HG02970 (cell line): Measurements from ENCODE around the gene CCT8.
A peak's percentile ranks its signal among the peaks of the same experiment; 100 is the strongest.

Experiments used
- ATAC-seq: cut with Tn5 transposase; IDR thresholded peaks from one replicate; pipeline ENCODE4 v1.9.1; 2021; ENCODE audit warnings: mild to moderate bottlenecking, moderate library complexity, moderate number of reproducible peaks; ENCODE audit not compliant: unreplicated experiment, low FRiP score

CCT8 gene, protein sequence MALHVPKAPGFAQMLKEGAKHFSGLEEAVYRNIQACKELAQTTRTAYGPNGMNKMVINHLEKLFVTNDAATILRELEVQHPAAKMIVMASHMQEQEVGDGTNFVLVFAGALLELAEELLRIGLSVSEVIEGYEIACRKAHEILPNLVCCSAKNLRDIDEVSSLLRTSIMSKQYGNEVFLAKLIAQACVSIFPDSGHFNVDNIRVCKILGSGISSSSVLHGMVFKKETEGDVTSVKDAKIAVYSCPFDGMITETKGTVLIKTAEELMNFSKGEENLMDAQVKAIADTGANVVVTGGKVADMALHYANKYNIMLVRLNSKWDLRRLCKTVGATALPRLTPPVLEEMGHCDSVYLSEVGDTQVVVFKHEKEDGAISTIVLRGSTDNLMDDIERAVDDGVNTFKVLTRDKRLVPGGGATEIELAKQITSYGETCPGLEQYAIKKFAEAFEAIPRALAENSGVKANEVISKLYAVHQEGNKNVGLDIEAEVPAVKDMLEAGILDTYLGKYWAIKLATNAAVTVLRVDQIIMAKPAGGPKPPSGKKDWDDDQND

DNA sequence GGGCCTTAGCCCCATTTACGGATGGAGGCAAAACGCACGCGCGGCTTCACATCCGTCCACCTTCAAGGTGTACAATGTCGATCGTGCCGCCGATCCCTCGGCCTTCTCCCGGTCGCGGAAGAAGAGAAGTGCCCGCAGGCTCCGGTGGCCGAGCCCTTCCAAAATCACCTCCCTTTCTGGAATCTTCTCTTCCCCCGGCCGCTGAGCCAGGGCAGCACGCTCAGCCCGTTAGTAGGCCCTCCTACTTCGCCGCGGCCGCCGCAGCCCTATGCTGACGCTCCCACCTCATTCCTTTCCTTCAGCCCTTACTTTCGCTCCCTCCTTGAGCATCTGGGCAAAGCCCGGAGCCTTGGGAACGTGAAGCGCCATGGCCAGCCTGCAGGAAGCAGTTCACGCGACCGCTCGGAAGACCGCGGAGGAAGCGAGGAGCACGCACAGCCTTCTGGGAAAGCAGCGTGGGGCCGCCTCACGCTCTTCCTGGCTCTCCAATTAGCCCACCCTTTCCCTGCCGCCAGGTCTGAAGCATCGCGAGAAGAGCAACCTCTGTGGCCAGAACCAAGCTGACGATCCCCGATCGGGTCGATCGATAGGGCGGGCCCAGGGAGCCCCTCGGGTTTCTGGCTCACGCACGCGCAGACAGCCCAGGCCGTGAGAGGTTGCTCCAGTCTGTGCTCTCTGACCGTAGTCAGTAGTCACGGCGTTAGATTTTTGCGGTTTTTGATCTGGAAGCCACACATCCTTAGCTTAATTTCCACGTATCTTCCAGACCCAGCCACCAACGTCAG is at the start of gene CCT8:
Gene CCT8, minus strand, starts transcription at position 427 of the 785 bp plus-strand sequence. Its CDS starts 58 bp downstream, at position 369.
- ATAC-seq, result peak; percentile 94

DNA sequence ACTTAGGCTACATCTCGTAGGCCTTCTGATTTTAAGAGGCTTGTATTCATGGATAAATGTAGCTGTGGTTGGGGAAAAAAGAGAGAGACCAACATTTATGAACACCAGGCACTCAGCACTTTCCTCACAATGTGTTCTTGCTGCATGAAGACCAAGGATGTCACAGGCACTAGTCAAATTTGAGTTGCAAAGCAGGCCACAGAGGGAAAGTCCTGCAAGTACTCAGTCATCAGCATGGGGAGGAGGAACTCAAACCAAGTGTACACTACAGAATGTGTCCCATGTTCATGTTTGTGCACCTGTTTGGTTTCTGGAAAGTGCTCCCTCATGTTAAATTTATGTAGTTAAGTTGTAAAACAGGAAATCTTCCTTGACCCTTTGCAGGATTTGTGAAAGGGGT is 48.3 kb upstream of the CCT8 start:
- ATAC-seq, result peak; percentile 46

DNA sequence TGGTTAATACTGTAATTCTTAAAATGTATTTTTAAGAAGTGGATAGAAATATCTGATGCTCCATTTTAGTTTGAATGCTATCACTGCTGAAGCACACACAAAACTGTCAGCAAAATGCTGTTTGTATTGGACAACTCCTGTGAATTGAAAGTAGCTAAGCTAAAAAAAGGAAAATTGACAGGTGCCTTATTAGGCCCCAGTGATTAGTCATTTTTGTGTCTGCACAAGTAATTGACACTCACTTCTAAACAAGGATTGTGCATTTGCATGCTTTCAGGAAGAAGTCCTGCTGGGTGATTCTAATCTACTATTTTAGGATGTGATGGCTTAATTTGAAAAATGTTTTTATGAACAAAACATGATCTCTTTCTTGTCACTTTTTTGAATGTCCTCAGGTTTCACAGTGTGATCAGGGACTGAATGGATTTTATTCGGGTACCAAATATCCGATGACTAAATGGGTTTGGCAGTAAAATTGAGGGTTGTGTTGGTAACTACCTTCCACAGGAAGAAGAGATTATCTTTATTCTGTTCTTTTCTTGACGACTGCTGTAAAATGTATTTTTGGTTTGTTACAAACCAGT is 44.0 kb upstream of the CCT8 start:
- no peak for ATAC-seq

DNA sequence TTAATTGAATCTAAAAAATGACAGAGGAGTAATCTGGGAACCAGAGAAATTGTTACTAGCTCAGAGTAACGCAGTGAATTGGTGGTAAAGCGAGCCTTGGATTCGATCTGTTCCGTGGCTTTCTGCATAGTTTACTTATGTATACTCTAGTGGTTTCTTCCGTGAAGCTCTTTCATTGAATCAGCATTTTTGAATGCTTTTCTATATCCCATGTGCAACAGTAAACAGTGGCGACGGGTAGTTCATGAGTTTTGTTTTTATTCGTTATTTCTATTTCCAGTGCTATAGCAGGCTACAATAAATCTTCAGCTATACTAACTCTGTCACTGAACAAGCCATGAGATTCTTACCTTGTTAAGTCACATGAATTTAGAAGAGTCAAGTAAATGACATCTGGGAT is 42.5 kb upstream of the CCT8 start:
- no peak for ATAC-seq

DNA sequence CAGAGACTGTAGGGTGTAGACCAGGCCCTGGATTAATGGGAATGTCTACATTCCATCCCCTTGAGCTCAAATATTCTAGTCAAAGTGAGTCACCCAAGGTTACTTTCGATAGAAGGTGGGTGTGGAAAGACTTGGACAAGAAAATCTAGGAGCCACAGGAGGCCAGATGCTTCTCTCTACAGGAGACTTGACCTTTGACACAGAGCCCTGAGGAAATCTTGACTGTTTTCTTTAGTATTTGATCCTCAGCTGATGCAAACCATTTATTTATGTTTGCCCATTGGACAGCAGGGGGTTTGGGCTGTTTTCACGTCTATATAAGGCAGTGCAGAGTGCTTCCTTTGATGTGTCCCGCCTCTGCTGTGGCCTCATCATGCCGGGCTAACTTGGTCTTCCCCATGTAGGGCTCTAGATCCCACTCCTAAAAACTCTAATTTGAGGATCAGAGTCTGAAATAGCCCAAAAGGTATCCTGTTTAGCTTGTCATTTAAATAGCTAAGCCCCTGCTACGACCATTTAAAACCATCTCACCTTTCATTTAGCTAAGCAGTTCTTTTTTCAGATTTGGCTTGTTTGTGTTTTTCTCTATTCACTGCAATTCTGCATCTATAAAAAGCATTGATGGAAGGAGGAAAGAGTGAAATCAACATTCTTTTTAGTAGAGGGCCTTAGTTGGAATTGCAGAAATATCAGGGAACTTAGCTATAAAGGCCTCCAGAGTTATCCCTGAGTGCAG is 41.5 kb upstream of the CCT8 start:
- no peak for ATAC-seq

DNA sequence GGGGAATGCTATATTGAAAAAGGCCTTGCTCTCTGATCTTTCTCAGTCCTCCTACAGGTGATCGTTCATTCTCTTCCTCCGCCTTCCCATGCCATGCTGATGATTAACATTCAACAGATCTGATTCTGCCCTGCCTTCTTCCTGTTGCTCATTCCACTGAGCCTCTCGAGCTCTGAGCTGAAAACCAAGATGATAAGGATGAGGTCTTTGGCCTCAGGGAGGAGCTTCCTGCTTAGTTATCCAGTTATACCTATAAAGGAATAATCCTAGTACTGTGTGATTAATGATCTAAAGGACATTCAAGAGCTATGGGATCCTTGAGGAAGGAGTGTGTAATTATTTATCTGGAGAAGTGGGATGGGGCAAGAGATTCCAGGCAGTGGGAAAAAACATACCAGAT is 31.8 kb upstream of the CCT8 start:
- ATAC-seq, result no peak

DNA sequence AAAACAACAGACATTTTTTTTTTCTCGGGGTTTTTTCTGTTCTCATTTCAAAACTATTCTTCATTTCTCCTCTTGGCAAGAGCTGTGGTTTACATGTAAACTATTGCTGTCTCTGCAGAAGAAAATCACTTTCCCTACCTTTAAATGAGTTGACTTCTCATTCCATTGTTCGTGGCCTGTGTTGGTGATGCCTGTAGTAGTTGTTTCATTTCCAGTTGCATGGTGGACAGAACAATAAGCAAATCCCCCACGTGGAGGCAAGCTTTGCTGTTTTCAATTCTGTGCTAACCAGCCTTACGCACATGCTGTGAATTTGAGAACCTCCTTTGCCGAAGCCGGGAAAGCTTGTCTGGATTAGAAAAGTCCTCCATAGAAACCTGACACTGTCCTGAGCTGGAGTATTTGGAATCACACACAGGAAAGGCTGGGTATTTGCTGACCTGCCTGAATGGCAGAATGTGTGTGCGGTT is 30.8 kb upstream of the CCT8 start:
- ATAC-seq, result no peak

DNA sequence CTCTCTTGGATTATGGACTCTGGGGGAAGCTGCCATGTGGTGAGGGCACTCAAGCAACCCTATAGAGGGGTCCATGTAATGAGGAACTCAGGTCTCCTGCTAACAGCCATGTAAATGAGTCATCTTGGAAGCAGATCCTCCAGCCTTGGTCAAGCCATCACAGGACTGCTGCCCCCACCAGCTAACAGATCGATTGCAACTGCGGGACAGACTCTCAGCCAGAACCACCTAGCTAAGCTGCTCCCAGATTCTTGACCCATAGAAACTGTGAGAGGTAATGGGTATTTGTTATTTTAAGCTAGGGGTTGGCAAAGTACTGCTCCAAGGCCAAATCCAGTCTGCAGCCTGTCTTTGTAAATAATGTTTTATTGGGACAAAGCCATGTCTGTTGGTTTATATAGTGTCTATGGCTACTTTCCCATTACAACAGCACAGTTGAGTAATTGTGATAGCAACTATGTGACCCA is 29.4 kb upstream of the CCT8 start:
- no peak for ATAC-seq

DNA sequence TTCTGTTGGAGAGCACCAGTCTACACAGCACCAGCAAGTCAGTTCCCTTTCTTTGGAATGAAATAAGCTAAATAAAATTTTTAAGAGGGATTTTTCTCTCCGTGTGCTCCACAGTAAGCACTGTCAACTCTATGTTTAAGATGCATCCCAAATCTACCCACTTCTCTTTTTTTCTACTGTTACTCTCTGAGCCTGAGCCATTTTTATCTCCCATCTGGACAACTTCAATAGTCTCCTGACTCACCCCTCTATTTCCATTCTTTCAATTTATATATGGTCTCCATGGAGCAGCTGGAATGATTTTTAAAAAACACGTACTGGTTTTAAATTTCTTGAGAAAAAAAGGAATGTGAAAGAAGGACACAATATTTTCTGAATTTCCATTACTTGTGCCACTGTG is 24.7 kb upstream of the CCT8 start:
- ATAC-seq, result no peak

DNA sequence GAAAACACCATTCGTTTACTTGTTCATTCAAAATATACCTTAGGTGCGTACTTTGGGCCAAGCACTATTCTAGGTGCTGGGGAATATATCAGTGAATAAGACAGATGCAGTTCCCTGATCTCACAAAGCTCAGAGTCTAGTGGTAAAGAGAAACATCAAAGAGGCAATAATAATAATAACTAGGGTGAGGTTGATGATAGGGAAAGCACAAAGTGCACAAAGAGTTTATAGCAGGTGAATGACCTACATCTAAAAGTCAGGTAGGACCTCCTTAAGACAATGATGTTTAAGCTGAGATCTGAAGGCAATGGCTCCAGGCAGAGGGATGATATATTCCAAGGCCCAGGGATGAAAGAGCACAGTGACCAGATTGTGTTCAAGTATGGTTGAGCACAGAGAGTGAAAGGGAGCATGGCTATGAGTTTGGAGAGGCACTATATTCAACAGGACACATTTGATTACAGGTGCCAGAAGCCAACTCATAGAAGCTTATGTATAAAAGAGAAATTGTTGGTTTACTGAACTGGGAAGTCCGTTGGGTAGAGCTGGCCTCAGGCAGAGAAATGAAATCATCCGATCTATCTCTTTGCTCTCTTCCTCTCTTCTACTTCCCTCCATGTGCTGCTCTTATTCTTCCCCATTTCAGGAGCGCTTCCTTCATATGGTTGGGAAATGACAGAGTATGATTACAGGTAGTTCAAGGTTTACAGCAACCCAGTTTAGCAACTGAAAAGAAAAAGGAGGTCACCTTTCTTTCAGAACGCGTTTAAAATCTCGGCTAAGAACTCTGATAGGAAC is 23.0 kb upstream of the CCT8 start:
- ATAC-seq, result no peak

DNA sequence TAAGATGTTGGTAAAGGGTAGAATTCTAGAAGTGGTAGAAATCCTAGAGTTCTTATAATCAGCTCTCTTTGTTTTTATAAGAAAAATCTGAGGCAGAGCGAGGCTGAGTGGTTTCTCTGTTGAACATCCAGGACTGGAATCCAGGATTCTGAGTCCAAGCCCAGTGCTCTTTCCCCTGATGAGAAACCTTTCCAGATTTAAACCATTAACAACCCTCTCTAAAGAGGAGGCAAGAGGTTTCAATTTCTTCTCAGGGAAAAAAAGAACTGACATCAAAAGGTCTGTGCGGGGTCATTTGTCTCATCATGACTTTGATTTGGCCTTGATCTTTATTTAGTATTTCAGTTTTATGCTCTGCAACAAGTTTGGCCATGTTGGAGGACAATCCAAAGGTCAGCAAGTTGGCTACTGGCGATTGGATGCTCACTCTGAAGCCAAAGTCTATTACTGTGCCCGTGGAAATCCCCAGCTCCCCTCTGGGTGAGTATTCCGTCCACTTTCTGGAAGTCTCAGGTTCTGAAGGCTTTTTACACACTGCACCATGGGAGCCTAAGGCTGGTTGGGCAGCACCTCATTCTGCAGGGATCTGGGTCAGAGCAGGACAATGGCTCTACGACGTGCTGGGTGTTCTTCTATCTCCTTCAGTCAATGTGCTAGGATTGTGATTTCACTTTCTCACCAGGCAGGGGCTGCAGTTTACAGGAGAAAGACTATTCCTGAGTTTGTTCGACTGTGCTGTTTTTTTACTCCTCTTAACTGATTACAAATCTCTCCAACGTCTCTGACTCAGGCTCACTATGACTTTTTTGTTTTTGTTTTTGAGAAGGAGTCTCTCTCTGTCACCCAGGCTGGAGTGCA is 18.9 kb upstream of the CCT8 start:
- no peak for ATAC-seq

DNA sequence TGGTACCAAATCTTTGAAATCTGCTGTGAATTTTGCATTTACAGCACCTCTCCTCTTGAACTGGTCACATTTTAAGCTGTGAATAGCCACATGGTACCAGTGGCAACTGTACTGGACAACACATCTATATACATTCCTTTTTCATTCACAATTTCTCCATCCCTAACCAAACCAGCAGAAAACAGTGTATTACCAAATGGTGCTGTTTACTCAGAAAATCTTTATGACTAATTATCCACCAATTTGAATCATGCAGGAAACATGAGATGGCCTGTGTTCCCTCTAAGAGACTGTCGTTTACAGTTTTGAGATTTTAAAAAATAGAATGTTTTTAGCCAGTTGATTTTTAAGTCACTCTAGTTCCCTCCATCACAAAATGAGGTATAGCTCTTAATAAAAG is 17.6 kb upstream of the CCT8 start:
- no peak for ATAC-seq

DNA sequence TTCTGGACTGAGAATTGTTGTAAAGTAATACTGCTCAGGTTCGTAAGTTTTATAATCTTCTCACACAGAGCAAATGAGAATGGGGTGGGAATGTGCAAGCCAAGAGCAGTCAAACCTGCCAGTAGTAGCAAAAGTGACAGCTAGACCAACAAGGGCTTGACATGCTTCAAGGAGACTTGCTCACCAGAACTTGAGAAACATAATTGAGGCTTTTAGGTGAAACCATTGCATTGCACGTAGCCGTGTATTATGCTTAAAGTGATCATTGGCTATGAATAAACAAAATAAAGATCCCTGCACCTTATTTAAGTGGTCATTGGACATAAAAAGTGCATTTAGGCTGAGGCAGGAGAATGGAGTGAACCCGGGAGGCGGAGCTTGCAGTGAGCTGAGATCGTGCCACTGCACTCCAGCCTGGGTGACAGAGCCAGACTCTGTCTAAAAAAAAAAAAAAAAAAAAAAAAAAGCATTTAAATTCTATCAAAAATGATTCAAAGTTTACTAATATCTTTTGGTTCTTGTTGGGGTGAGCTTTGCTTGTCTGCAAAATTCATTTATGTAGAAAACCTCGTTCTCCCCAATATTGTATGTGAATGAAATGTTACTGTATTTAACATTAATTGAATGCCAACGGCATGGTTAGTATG is 11.8 kb upstream of the CCT8 start:
- no peak for ATAC-seq

DNA sequence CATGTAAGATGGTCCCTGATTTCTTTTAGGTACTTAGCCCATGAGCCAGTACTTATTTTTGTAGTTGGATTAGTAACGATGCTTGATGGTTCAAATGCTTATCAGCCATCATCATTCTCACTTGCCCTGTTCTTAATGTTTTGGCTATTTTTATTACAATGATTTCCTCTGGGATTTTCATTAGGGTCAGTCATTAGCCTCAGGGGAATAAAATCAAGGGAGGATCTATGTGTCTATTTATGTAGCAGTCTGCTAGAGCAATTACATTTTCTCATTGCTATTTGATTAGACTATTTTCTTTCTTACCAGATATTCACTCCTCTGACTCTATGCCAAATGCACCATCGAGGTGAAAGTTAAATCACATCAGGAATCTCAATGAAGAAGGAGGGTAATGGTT is 10.9 kb upstream of the CCT8 start:
- ATAC-seq, result no peak

DNA sequence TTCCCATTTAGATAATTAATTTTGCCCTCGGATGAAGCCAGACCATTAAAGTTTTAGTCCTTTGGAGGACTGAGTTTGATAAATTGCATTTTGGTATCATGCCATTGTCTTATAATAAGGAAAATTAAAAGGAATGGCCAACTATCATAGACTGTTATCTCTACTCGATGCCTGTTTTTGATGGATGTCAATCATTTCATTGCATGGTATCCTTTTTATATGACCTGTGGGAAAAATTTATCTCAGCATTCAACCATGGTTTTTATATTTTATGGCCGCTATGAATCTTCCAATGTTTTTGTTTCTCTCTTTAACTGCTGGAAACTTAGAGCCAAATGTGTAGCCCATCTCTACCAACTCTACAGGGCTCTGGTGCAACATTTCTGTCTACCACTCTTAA is 9.9 kb upstream of the CCT8 start:
- ATAC-seq, result no peak

DNA sequence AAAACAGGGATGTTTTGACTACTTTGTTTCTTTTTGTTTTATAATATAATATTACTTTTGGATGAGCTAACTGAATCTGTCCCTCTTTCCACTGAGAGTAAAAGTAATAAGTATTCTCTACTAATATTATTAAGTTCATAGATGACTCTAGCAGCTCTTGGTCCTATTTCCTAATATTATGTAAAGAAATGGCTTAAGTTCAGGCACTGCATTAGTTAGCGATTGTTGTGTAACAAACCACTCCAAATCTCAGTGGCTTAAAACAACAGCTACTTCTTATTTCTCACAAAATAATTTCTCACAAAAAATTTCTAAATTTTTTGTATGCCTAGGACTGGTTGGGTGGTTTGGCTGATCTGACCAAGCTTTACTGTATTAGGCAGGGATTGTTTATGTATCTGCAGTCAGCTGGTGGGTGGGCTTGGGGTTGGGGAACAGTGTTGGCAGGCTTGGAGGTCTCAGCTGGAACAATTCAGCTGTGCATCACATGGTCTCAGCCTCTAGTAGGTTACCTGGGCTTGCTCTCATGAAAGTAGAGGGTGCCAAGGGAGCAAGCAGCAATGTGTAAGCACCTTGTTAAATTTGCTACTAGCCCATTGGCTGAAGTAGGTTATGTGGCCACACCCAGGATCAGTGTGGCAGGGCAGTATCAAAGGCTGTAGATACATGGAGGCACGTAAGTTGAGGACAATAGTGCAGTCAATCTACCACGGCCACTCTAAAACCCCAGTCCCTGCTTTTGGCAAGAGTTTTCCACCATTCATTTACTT is 8.8 kb upstream of the CCT8 start:
- ATAC-seq, result no peak

DNA sequence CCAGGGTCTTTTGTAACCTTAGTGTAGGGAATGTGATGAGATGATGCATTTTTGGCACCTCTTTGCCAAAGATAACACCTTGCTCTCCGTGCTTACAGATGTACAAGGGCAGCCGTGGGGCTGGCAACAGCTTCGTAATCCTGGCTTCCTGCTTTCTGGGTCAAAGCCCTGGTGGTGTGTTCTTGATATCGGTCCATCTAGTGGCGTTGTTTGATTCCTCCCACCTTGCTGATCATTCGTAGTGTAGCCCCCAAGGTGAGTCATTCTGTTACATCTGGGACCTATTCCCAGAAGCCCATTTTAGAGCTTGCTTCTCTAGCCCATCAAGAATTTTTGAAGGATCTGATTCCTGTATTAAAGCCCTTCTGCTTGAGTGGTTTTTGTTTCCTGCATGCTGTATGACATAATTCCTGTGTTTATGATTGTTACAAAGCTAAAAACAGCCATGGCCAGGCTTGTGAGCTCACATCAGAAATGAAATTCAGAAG is 7.0 kb upstream of the CCT8 start:
- no peak for ATAC-seq
